DOHH2 (cell line): ENCODE results near the gene PFDN5.
A peak's percentile ranks its signal among the peaks of the same experiment; 100 is the strongest.

Source experiments
- H3F3A ChIP-seq: fragments of 200-600 bp; sonication (generic), shearing (Covaris generic); 2 replicates; pipeline ENCODE4 v1.6.0; 2016; ENCODE audit warnings: antibody characterized with exemption, mild to moderate bottlenecking; ENCODE audit not compliant: control insufficient read depth, insufficient read depth
- H3K27ac ChIP-seq: fragments of 200-600 bp; sonication (generic); 2 replicates; pipeline ENCODE4 v1.5.1; 2014; ENCODE audit warnings: low read depth, mild to moderate bottlenecking, low read length, moderate library complexity
- H3K27me3 ChIP-seq: fragments of 200-600 bp; sonication (generic); 2 replicates; pipeline ENCODE4 v1.6.1; 2014; ENCODE audit warnings: mild to moderate bottlenecking, low read length, mixed read lengths; ENCODE audit not compliant: control insufficient read depth
- H3K36me3 ChIP-seq: fragments of 200-600 bp; sonication (generic); 2 replicates; pipeline ENCODE4 v1.6.1; 2014; ENCODE audit warnings: mild to moderate bottlenecking, low read length, moderate library complexity, mixed read lengths; ENCODE audit not compliant: control insufficient read depth
- H3K4me1 ChIP-seq: fragments of 200-600 bp; sonication (generic); 2 replicates; pipeline ENCODE4 v1.6.1; 2014; ENCODE audit warnings: mild to moderate bottlenecking, low read length, mixed read lengths; ENCODE audit not compliant: control insufficient read depth
- H3K4me2 ChIP-seq: fragments of 200-600 bp; sonication (generic); 2 replicates; pipeline ENCODE4 v1.6.0; 2014; ENCODE audit warnings: mild to moderate bottlenecking, low read length, moderate library complexity
- H3K4me3 ChIP-seq: fragments of 200-600 bp; sonication (generic); 2 replicates; pipeline ENCODE4 v1.5.1; 2014; ENCODE audit warnings: mild to moderate bottlenecking, low read length, mixed read lengths
- H3K79me2 ChIP-seq: fragments of 200-600 bp; sonication (generic); 2 replicates; pipeline ENCODE4 v1.6.1; 2014; ENCODE audit warnings: mild to moderate bottlenecking, low read length, mixed read lengths; ENCODE audit not compliant: control insufficient read depth
- H3K9me2 ChIP-seq: fragments of 200-600 bp; sonication (generic); replicated peaks from 2 replicates; pipeline ENCODE4 v1.6.1; 2014; ENCODE audit warnings: mild to moderate bottlenecking, low read length, mixed read lengths; ENCODE audit not compliant: control insufficient read depth
- H3K9me3 ChIP-seq: fragments of 200-600 bp; sonication (generic); 2 replicates; pipeline ENCODE4 v1.6.1; 2014; ENCODE audit warnings: antibody characterized with exemption, low read length, mixed read lengths; ENCODE audit not compliant: control insufficient read depth, insufficient read depth
- H4K20me1 ChIP-seq: fragments of 200-600 bp; sonication (generic); 2 replicates; pipeline ENCODE4 v1.6.0; 2014; ENCODE audit warnings: low read depth, mild to moderate bottlenecking, antibody characterized with exemption, low read length, moderate library complexity; ENCODE audit not compliant: control insufficient read depth, insufficient read depth
- CTCF ChIP-seq: fragments of 200-600 bp; sonication (generic); IDR thresholded peaks from one replicate; pipeline ENCODE4 v1.5.1; 2014; ENCODE audit warnings: antibody characterized with exemption, mild to moderate bottlenecking, low read depth, low read length; ENCODE audit not compliant: poor library complexity, severe bottlenecking
- EZH2phosphoT487 ChIP-seq: fragments of 200-600 bp; sonication (generic); IDR thresholded peaks from 2 replicates; pipeline ENCODE4 v1.6.1; 2017; ENCODE audit warnings: borderline replicate concordance, mild to moderate bottlenecking, antibody characterized with exemption, low read length, moderate library complexity, mixed read lengths

PFDN5 gene

GRCh38 chr12:53295070-53295890 lies at the start of gene PFDN5:
Gene PFDN5 (plus strand): TSS chr12:53295542. CDS start chr12:53295568, 26 bp downstream.
- H3K36me3 ChIP-seq, result peaks cover 74% of the 10 kb centered on the region
- H3K27ac ChIP-seq, result peak within 1 kb of the TSS; percentile 53
- TF ChIP-seq EZH2phosphoT487, result no peak
- TF ChIP-seq CTCF, result no peak
- H3K9me2 ChIP-seq, result no peaks in the 10 kb centered on the region
- peaks cover 32% of the 10 kb centered on the region for H3K4me1 ChIP-seq
- no peaks in the 10 kb centered on the region for H4K20me1 ChIP-seq
- peaks cover 32% of the 10 kb centered on the region for H3K79me2 ChIP-seq
- H3K9me3 ChIP-seq, result no peaks in the 10 kb centered on the region
- peak within 1 kb of the TSS; percentile 78 for H3K4me2 ChIP-seq
- H3K4me3 ChIP-seq, result peak within 1 kb of the TSS; percentile 97
- peaks cover 19% of the 10 kb centered on the region for H3F3A ChIP-seq
- no peaks in the 10 kb centered on the region for H3K27me3 ChIP-seq

GRCh38 chr12:53251477-53252348 lies 43.6 kb upstream of the PFDN5 start:
- Histone ChIP-seq H3K36me3 (peaks cover 21% of the 10 kb centered on the region), H3K9me3 (no peaks in the 10 kb centered on the region), H3K79me2 (peaks cover 36% of the 10 kb centered on the region), H3K4me2 (peak overlapping the region; percentile 100), H3K27ac (peak overlapping the region; percentile 39; the same call in 1 of the 2 replicates), H3K27me3 (no peaks in the 10 kb centered on the region), H3K4me3 (peak overlapping the region; percentile 99), H4K20me1 (no peaks in the 10 kb centered on the region), H3K9me2 (no peaks in the 10 kb centered on the region), H3F3A (peaks cover 7% of the 10 kb centered on the region), H3K4me1 (peaks cover 45% of the 10 kb centered on the region)
- TF ChIP-seq EZH2phosphoT487 (no peak), CTCF (peak; percentile 62)

GRCh38 chr12:53252349-53252916 lies 42.9 kb upstream of the PFDN5 start:
- TF ChIP-seq CTCF (peak; percentile 26), EZH2phosphoT487 (no peak)
- no peaks in the 10 kb centered on the region for H3K9me3 ChIP-seq
- no peaks in the 10 kb centered on the region for H3K9me2 ChIP-seq
- peaks cover 7% of the 10 kb centered on the region for H3F3A ChIP-seq
- no peaks in the 10 kb centered on the region for H4K20me1 ChIP-seq
- peaks cover 37% of the 10 kb centered on the region for H3K79me2 ChIP-seq
- peaks cover 21% of the 10 kb centered on the region for H3K36me3 ChIP-seq
- H3K27me3 ChIP-seq, result no peaks in the 10 kb centered on the region
- peak overlapping the region; percentile 99 for H3K4me3 ChIP-seq
- H3K27ac ChIP-seq, result peak overlapping the region; percentile 39; the same call in 1 of the 2 replicates
- H3K4me1 ChIP-seq, result peaks cover 46% of the 10 kb centered on the region
- peak overlapping the region; percentile 100 for H3K4me2 ChIP-seq
